NT2/D1 (cell line): ENCODE measurements around the gene CHRND.

ENCODE experiments used
- DNase-seq: peaks from one replicate; pipeline ENCODE4 v3.0.0-alpha.2; 2011; ENCODE audit warnings: low read depth, low spot score
- H3K27me3 ChIP-seq: 2 replicates; pipeline ENCODE4 v1.6.0; 2011; ENCODE audit warnings: mild to moderate bottlenecking; ENCODE audit not compliant: insufficient read length, insufficient read depth
- H3K36me3 ChIP-seq: 2 replicates; pipeline ENCODE4 v1.6.1; 2011; ENCODE audit warnings: mild to moderate bottlenecking, low read length, mixed read lengths; ENCODE audit not compliant: insufficient read depth, insufficient read length
- H3K4me1 ChIP-seq: 2 replicates; pipeline ENCODE4 v1.5.1; 2011; ENCODE audit not compliant: insufficient read depth, insufficient read length
- H3K4me3 ChIP-seq: 2 replicates; pipeline ENCODE4 v1.5.1; 2011; ENCODE audit warnings: low read depth; ENCODE audit not compliant: insufficient read length
- H3K9ac ChIP-seq: 2 replicates; pipeline ENCODE4 v1.6.0; 2011; ENCODE audit warnings: low read depth; ENCODE audit not compliant: insufficient read length
- H3K9me3 ChIP-seq: 2 replicates; pipeline ENCODE4 v1.5.1; 2011; ENCODE audit warnings: mild to moderate bottlenecking, low read length; ENCODE audit not compliant: insufficient read depth
- SUZ12 ChIP-seq: IDR thresholded peaks from 2 replicates; pipeline ENCODE4 v1.6.1; 2011; ENCODE audit not compliant: insufficient read length, insufficient read depth; ENCODE audit errors: extremely low read depth
- YY1 ChIP-seq: IDR thresholded peaks from 2 replicates; pipeline ENCODE4 v1.6.1; 2011; ENCODE audit not compliant: insufficient read length, insufficient read depth
- ZNF274 ChIP-seq: IDR thresholded peaks from 2 replicates; pipeline ENCODE4 v1.6.1; 2011; ENCODE audit warnings: mild to moderate bottlenecking, low read depth, low read length

Gene CHRND

GRCh38 chr2:232512602-232513001, 13.4 kb upstream of the CHRND start:
- Histone ChIP-seq H3K9ac (peak overlapping the region; percentile 2), H3K4me1 (peaks cover 14% of the 10 kb centered on the region), H3K9me3 (no peaks in the 10 kb centered on the region), H3K27me3 (peaks cover 3% of the 10 kb centered on the region), H3K36me3 (no peaks in the 10 kb centered on the region), H3K4me3 (no peak overlapping the region)
- DNase-seq = no peak
- TF ChIP-seq SUZ12 (no peak), ZNF274 (no peak), YY1 (no peak)

GRCh38 chr2:232513353-232513752, 12.6 kb upstream of the CHRND start:
- peaks cover 14% of the 10 kb centered on the region for H3K4me1 ChIP-seq
- no peak for DNase-seq
- no peaks in the 10 kb centered on the region for H3K36me3 ChIP-seq
- no peaks in the 10 kb centered on the region for H3K9me3 ChIP-seq
- H3K9ac ChIP-seq = no peak overlapping the region
- H3K27me3 ChIP-seq = peaks cover 6% of the 10 kb centered on the region
- TF ChIP-seq ZNF274 = no peak
- no peak for TF ChIP-seq SUZ12
- no peak for TF ChIP-seq YY1
- H3K4me3 ChIP-seq = no peak overlapping the region

- no peaks in the 10 kb centered on the region for H3K36me3 ChIP-seq
- peaks cover 9% of the 10 kb centered on the region for H3K27me3 ChIP-seq
- no peak overlapping the region for H3K4me3 ChIP-seq
- no peak overlapping the region for H3K9ac ChIP-seq
- no peak for DNase-seq
- no peaks in the 10 kb centered on the region for H3K9me3 ChIP-seq
- no peak for TF ChIP-seq ZNF274
- TF ChIP-seq SUZ12 = no peak
- no peak for TF ChIP-seq YY1
- H3K4me1 ChIP-seq = peaks cover 24% of the 10 kb centered on the region
These were observed 10.3 kb upstream of the CHRND start for GRCh38 chr2:232515639-232516038.

- H3K4me1 ChIP-seq = peaks cover 24% of the 10 kb centered on the region
- DNase-seq = no peak
- no peak overlapping the region for H3K9ac ChIP-seq
- H3K36me3 ChIP-seq = no peaks in the 10 kb centered on the region
- H3K4me3 ChIP-seq = no peak overlapping the region
- H3K27me3 ChIP-seq = peaks cover 19% of the 10 kb centered on the region
- no peaks in the 10 kb centered on the region for H3K9me3 ChIP-seq
- TF ChIP-seq YY1 = no peak
- no peak for TF ChIP-seq ZNF274
- no peak for TF ChIP-seq SUZ12
These were observed 9.4 kb upstream of the CHRND start for GRCh38 chr2:232516551-232516950.

GRCh38 chr2:232518844-232519243, 7.1 kb upstream of the CHRND start:
- no peaks in the 10 kb centered on the region for H3K9me3 ChIP-seq
- H3K9ac ChIP-seq = no peak overlapping the region
- TF ChIP-seq ZNF274 (no peak), SUZ12 (no peak), YY1 (no peak)
- H3K4me3 ChIP-seq = no peak overlapping the region
- no peaks in the 10 kb centered on the region for H3K36me3 ChIP-seq
- DNase-seq = no peak
- peaks cover 21% of the 10 kb centered on the region for H3K4me1 ChIP-seq
- H3K27me3 ChIP-seq = peaks cover 41% of the 10 kb centered on the region

- no peak within 1 kb of the TSS for H3K4me3 ChIP-seq
- H3K36me3 ChIP-seq = no peaks in the 10 kb centered on the region
These were observed 6.2 kb upstream of the CHRND start, which contains the start of gene PRSS56 for GRCh38 chr2:232519581-232520438. PRSS56 (plus strand) TSS chr2:232520388; CDS start chr2:232520599, 211 bp downstream.

GRCh38 chr2:232520489-232520888, 5.5 kb upstream of the CHRND start:
- H3K27me3 ChIP-seq = peaks cover 56% of the 10 kb centered on the region
- no peaks in the 10 kb centered on the region for H3K36me3 ChIP-seq
- no peak overlapping the region for H3K9ac ChIP-seq
- H3K4me1 ChIP-seq = peaks cover 22% of the 10 kb centered on the region
- TF ChIP-seq ZNF274 (no peak), YY1 (no peak), SUZ12 (no peak)
- no peak overlapping the region for H3K4me3 ChIP-seq
- no peaks in the 10 kb centered on the region for H3K9me3 ChIP-seq
- no peak for DNase-seq

More at GRCh38 chr2:232519581-232520438, 6.2 kb upstream of the CHRND start, which contains the start of gene PRSS56:
- peaks cover 51% of the 10 kb centered on the region for H3K27me3 ChIP-seq
- DNase-seq = no peak
- H3K4me1 ChIP-seq = peaks cover 24% of the 10 kb centered on the region
- H3K9me3 ChIP-seq = no peaks in the 10 kb centered on the region
- peak within 1 kb of the TSS; percentile 18 for H3K9ac ChIP-seq
- no peak for TF ChIP-seq SUZ12
- TF ChIP-seq ZNF274 = no peak
- no peak for TF ChIP-seq YY1

DNA sequence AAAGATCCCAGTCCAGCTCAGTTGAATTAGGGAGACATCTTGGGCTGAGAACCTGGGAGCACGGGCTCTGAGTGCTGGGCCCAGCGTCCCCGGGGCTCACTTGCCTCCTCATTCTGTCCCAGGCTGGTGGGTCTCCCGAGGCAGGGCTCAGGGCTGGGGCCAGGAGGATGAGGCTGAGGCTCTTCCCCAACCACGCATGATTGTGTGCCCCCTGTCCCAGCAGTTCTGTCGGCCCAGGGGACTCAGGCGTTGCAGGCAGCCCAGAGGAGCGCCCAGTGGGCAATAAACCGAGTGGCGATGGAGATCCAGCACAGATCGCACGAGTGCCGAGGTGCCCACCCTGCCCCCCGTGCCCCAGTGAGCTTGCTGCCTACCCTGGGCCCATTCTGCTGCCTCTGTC, 4.9 kb upstream of the CHRND start:
- no peak for DNase-seq
- Histone ChIP-seq H3K36me3 (no peaks in the 10 kb centered on the region), H3K4me1 (peaks cover 23% of the 10 kb centered on the region), H3K27me3 (peaks cover 58% of the 10 kb centered on the region), H3K9ac (peak overlapping the region; percentile 32), H3K9me3 (no peaks in the 10 kb centered on the region), H3K4me3 (no peak overlapping the region)
- TF ChIP-seq SUZ12 (no peak), YY1 (no peak), ZNF274 (no peak)
